H1 (cell line): Measurements from ENCODE around the gene CSF2. TPM values are rescaled to one million over a fixed set of nuclear protein-coding genes. Genes with fewer than 3 reads are reported as not detected.

Experiments
- CTCF ChIA-PET: fragments of 300-600 bp; sonication (Branson Sonifier 250); formaldehyde crosslinking; loops from one replicate; lab custom pipeline; 2021; ENCODE audit not compliant: partially characterized antibody; lab: Charles Lee
- POLR2A ChIA-PET: fragments of 300-600 bp; sonication (Branson Sonifier 250); formaldehyde crosslinking; loops from one replicate; lab custom pipeline; 2021; ENCODE audit warnings: inconsistent platforms; ENCODE audit not compliant: partially characterized antibody; lab: Charles Lee
- DNase-seq, 2 experiments: peaks; one replicate each; pipeline versions ENCODE4 v3.0.0 to v3.0.0-alpha.2; 2010 to 2022; ENCODE audit warnings: low spot score in 2 of 2, low read depth in 1 of 2, mixed read lengths in 1 of 2
- FAIRE-seq: peaks from 2 replicates; lab custom pipeline; 2011; peaks lifted over from hg19 to GRCh38; lab: Jason Lieb, UNC
- H2AFZ ChIP-seq: 2 replicates; pipeline ENCODE4 v1.8.1; 2012; ENCODE audit warnings: low read length, inconsistent platforms
- H2AK5ac ChIP-seq: 2 replicates; pipeline ENCODE4 v1.6.1; 2013; ENCODE audit warnings: low read depth, low read length
- H2BK120ac ChIP-seq: replicated peaks from 2 replicates; pipeline ENCODE3; 2013; ENCODE audit warnings: low read depth, low read length, inconsistent platforms
- H2BK12ac ChIP-seq: 2 replicates; pipeline ENCODE4 v1.6.1; 2013; ENCODE audit warnings: low read depth, low read length
- H2BK15ac ChIP-seq: 2 replicates; pipeline ENCODE4 v1.6.1; 2013; ENCODE audit warnings: low read length
- H2BK20ac ChIP-seq: 2 replicates; pipeline ENCODE4 v1.6.1; 2013; ENCODE audit warnings: low read length
- H2BK5ac ChIP-seq: 2 replicates; pipeline ENCODE4 v1.6.1; 2013; ENCODE audit warnings: low read depth, low read length
- H3K14ac ChIP-seq: 2 replicates; pipeline ENCODE4 v1.6.1; 2013; ENCODE audit warnings: inconsistent platforms; ENCODE audit not compliant: insufficient read length
- H3K18ac ChIP-seq: 2 replicates; pipeline ENCODE4 v1.6.1; 2013; ENCODE audit warnings: low read length; ENCODE audit errors: extremely low read depth
- H3K23ac ChIP-seq: 2 replicates; pipeline ENCODE4 v1.6.1; 2013; ENCODE audit warnings: inconsistent platforms; ENCODE audit not compliant: insufficient read length
- H3K23me2 ChIP-seq: 2 replicates; pipeline ENCODE4 v1.6.1; 2013; ENCODE audit warnings: low read depth, low read length
- H3K27ac ChIP-seq: 2 replicates; pipeline ENCODE4 v1.6.1; 2011; ENCODE audit warnings: low read depth, low read length, inconsistent platforms
- H3K27me3 ChIP-seq, 4 experiments: replicated peaks in 1 of 4; 1 replicate in 1 of 4; 2 replicates in 3 of 4; pipeline versions ENCODE4 v1.6.1 to v1.8.1; 2011 to 2013; ENCODE audit warnings: low read length in 3 of 4, mild to moderate bottlenecking in 3 of 4, inconsistent platforms in 2 of 4, mixed read lengths in 2 of 4, moderate library complexity in 1 of 4; ENCODE audit not compliant: control insufficient read depth in 3 of 4, insufficient read depth in 3 of 4; ENCODE audit errors: extremely low read depth in 1 of 4
- H3K36me3 ChIP-seq, 4 experiments: 2 replicates each; pipeline versions ENCODE4 v1.6.1 to v1.8.1; 2011 to 2013; ENCODE audit warnings: mild to moderate bottlenecking in 4 of 4, low read length in 3 of 4, moderate library complexity in 2 of 4, control low read depth in 1 of 4, inconsistent platforms in 1 of 4; ENCODE audit not compliant: insufficient read depth in 4 of 4, control insufficient read depth in 2 of 4
- H3K4ac ChIP-seq: replicated peaks from 2 replicates; pipeline ENCODE3; 2013; ENCODE audit warnings: low read length, low read depth, mixed read lengths, inconsistent platforms; ENCODE audit not compliant: insufficient read length
- H3K4me1 ChIP-seq, 4 experiments: replicated peaks in 1 of 4; 1 replicate in 1 of 4; 2 replicates in 3 of 4; pipeline versions ENCODE4 v1.6.1 to v1.8.1; 2011 to 2013; ENCODE audit warnings: low read length in 3 of 4, inconsistent platforms in 2 of 4, mixed read lengths in 1 of 4; ENCODE audit not compliant: insufficient read depth in 4 of 4, control insufficient read depth in 3 of 4
- H3K4me2 ChIP-seq, 2 experiments: 2 replicates each; pipeline versions ENCODE4 v1.6.1 to v1.8.1; 2011 to 2013; ENCODE audit warnings: low read depth in 2 of 2, low read length in 2 of 2, control low read depth in 1 of 2, inconsistent platforms in 1 of 2, mild to moderate bottlenecking in 1 of 2; ENCODE audit not compliant: insufficient read depth in 1 of 2
- H3K4me3 ChIP-seq, 4 experiments: fragments of 200-600, 300-600 bp in 1 of 4; sonication (generic), shearing (Covaris generic), sonication (Bioruptor Twin) in 1 of 4; 2 replicates each; pipeline versions ENCODE4 v1.5.1 to v1.8.1; 2011 to 2016; ENCODE audit warnings: low read length in 4 of 4, low read depth in 3 of 4, control low read depth in 2 of 4, inconsistent platforms in 2 of 4, mild to moderate bottlenecking in 2 of 4, mixed read lengths in 1 of 4, moderate library complexity in 1 of 4; ENCODE audit not compliant: insufficient read depth in 2 of 4; ENCODE audit errors: extremely low read depth in 1 of 4
- H3K56ac ChIP-seq: replicated peaks from 2 replicates; pipeline ENCODE3; 2013; ENCODE audit warnings: low read depth, mild to moderate bottlenecking, mixed read lengths, low read length, inconsistent platforms; ENCODE audit not compliant: insufficient read length
- H3K79me1 ChIP-seq: 2 replicates; pipeline ENCODE4 v1.6.1; 2013; ENCODE audit warnings: low read depth, low read length, control low read depth
- H3K79me2 ChIP-seq, 2 experiments: 2 replicates each; pipeline versions ENCODE4 v1.6.1 to v1.8.1; 2012 to 2013; ENCODE audit warnings: low read length in 2 of 2, mild to moderate bottlenecking in 2 of 2, inconsistent platforms in 1 of 2; ENCODE audit not compliant: insufficient read depth in 2 of 2, control insufficient read depth in 1 of 2
- H3K9ac ChIP-seq, 4 experiments: replicated peaks in 1 of 4; 1 replicate in 1 of 4; 2 replicates in 3 of 4; pipeline versions ENCODE4 v1.6.1 to v1.8.1; 2011 to 2013; ENCODE audit warnings: low read depth in 3 of 4, low read length in 3 of 4, control low read depth in 2 of 4, mild to moderate bottlenecking in 2 of 4, moderate library complexity in 2 of 4, inconsistent platforms in 1 of 4; ENCODE audit errors: extremely low read depth in 1 of 4
- H3K9me3 ChIP-seq, 2 experiments: 2 replicates each; pipeline versions ENCODE4 v1.6.1 to v1.8.1; 2012 to 2013; ENCODE audit warnings: mild to moderate bottlenecking in 2 of 2, moderate library complexity in 2 of 2, control low read depth in 1 of 2, inconsistent platforms in 1 of 2, low read depth in 1 of 2, low read length in 1 of 2, mixed read lengths in 1 of 2; ENCODE audit not compliant: insufficient read depth in 2 of 2
- H4K20me1 ChIP-seq, 2 experiments: replicated peaks in 1 of 2; 2 replicates each; pipeline versions ENCODE3 to v1.8.1; 2011 to 2013; ENCODE audit warnings: inconsistent platforms in 2 of 2, low read length in 2 of 2, mild to moderate bottlenecking in 1 of 2; ENCODE audit not compliant: insufficient read depth in 2 of 2, control insufficient read depth in 1 of 2
- H4K5ac ChIP-seq: 2 replicates; pipeline ENCODE4 v1.6.1; 2013; ENCODE audit warnings: low read length, low read depth, mixed read lengths, inconsistent platforms; ENCODE audit not compliant: insufficient read length
- H4K8ac ChIP-seq: 2 replicates; pipeline ENCODE4 v1.8.0; 2013; ENCODE audit warnings: mild to moderate bottlenecking, moderate library complexity, low read length, inconsistent platforms; ENCODE audit not compliant: insufficient read depth; ENCODE audit errors: extremely low read depth
- H4K91ac ChIP-seq: replicated peaks from 2 replicates; pipeline ENCODE3; 2013; ENCODE audit warnings: low read length, mixed read lengths, inconsistent platforms; ENCODE audit not compliant: insufficient read length
- BCL11A ChIP-seq, 2 experiments: IDR thresholded peaks; one replicate each; pipeline ENCODE4 v1.6.1; 2011; ENCODE audit warnings: low read depth in 2 of 2, low read length in 2 of 2, mild to moderate bottlenecking in 2 of 2
- CBX8 ChIP-seq: fragments of 300-800, 300-1000 bp; sonication (generic); IDR thresholded peaks from 2 replicates; pipeline ENCODE4 v1.7.1; 2016; ENCODE audit warnings: low read depth, low read length, borderline replicate concordance
- CEBPB ChIP-seq: IDR thresholded peaks from 2 replicates; pipeline ENCODE4 v1.6.1; 2012; ENCODE audit warnings: low read depth, low read length
- CHD2 ChIP-seq: IDR thresholded peaks from 2 replicates; pipeline ENCODE4 v1.6.1; 2012; ENCODE audit warnings: low read length, improper control_type of control experiment
- CREB1 ChIP-seq: IDR thresholded peaks from 2 replicates; pipeline ENCODE4 v1.6.1; 2012; ENCODE audit warnings: inconsistent platforms
- GABPA ChIP-seq: IDR thresholded peaks from 2 replicates; pipeline ENCODE4 v1.6.1; 2011; ENCODE audit warnings: mild to moderate bottlenecking, low read length, moderate library complexity, borderline replicate concordance; ENCODE audit not compliant: insufficient read depth
- NRF1 ChIP-seq: IDR thresholded peaks from 2 replicates; pipeline ENCODE4 v1.6.1; 2011; ENCODE audit warnings: mild to moderate bottlenecking, low read depth, low read length, improper control_type of control experiment
- PHF8 ChIP-seq: fragments of 200-600 bp; sonication (generic); conservative IDR thresholded peaks from 2 replicates; pipeline ENCODE4 v1.7.1; 2012; ENCODE audit warnings: low read depth, mild to moderate bottlenecking, inconsistent platforms, low read length, moderate library complexity
- POLR2AphosphoS5 ChIP-seq: IDR thresholded peaks from 2 replicates; pipeline ENCODE4 v1.6.1; 2011; ENCODE audit warnings: low read depth, low read length
- RFX5 ChIP-seq: IDR thresholded peaks from 2 replicates; pipeline ENCODE4 v1.6.1; 2011; ENCODE audit warnings: low read depth, low read length, improper control_type of control experiment, borderline replicate concordance
- RXRA ChIP-seq: IDR thresholded peaks from 2 replicates; pipeline ENCODE4 v1.6.1; 2011; ENCODE audit warnings: low read depth, mild to moderate bottlenecking, low read length, moderate library complexity; ENCODE audit not compliant: insufficient read depth
- SIRT6 ChIP-seq: IDR thresholded peaks from one replicate; pipeline ENCODE4 v1.7.1; 2012; ENCODE audit warnings: low read length, inconsistent platforms
- SRF ChIP-seq: IDR thresholded peaks from 2 replicates; pipeline ENCODE4 v1.6.1; 2011; ENCODE audit warnings: mild to moderate bottlenecking, low read depth, low read length, moderate library complexity
- TBP ChIP-seq: IDR thresholded peaks from 2 replicates; pipeline ENCODE4 v1.6.1; 2011; ENCODE audit warnings: low read depth, low read length, improper control_type of control experiment
- TEAD4 ChIP-seq: IDR thresholded peaks from 2 replicates; pipeline ENCODE4 v1.6.1; 2012; ENCODE audit warnings: low read depth, low read length, inconsistent platforms, mixed read lengths
- WGBS, 2 experiments: shearing (Covaris generic) in 1 of 2; methylation state at CpG; one replicate each; pipeline versions ENCODE4 v1.1.6 to v1.1.7; 2013 to 2015; ENCODE audit warnings: low lambda C conversion rate in 2 of 2, mixed read lengths in 2 of 2, inconsistent platforms in 1 of 2, low coverage in 1 of 2, missing lambda C conversion rate in 1 of 2; ENCODE audit not compliant: insufficient replicate concordance in 2 of 2, insufficient coverage in 1 of 2, insufficient read length in 1 of 2; ENCODE audit errors: extremely low coverage in 1 of 2, missing lambda C conversion rate in 1 of 2; 5-methylcytosine and 5-hydroxymethylcytosine counted together
- polyA plus RNA-seq, 7 experiments: library from polyadenylated mRNA; depleted of rRNA in 3 of 7; stranded (reverse) in 5 of 7; unstranded in 2 of 7; fragments of >200 nt in 5 of 7; fragments of 200-250 nt in 2 of 7; gene quantifications; 1 replicate in 5 of 7; 2 replicates in 1 of 7; 4 replicates in 1 of 7; pipeline versions ENCODE4 v1.2.1 to v1.2.3, GENCODE V29; 2011 to 2013; ENCODE audit warnings: missing spikeins in 2 of 7, mixed read lengths in 2 of 7
- total RNA-seq: library from RNA; stranded (reverse); fragmentation: NEBNext Ultra II Directional; extraction: Animal tissue kit (Norgen Biotek cat#: 25700); gene quantifications from 2 replicates; pipeline ENCODE4 v1.2.1, GENCODE V29; 2021

CSF2 gene
- total and polyA plus RNA-seq, 2 of the 8 experiments (the other 6 are each of a cell fraction or from before 2014, with no cell fraction given) = not detected

GRCh38 chr5:132100672-132101261 is 27.2 kb downstream of the CSF2 start:
- Histone ChIP-seq H4K5ac (no peak overlapping the region), H3K9me3 (no peaks in the 10 kb centered on the region), H3K27me3 (no peaks in the 10 kb centered on the region), H3K18ac (no peak overlapping the region), H4K8ac (no peak overlapping the region), H4K20me1 (no peaks in the 10 kb centered on the region), H2AFZ (no peak overlapping the region), H2BK120ac (no peak overlapping the region), H3K27ac (no peak overlapping the region), H2BK15ac (no peak overlapping the region), H2BK12ac (no peak overlapping the region), H3K36me3 (no peaks in the 10 kb centered on the region), H2BK5ac (no peak overlapping the region), H3K4ac (no peak overlapping the region), H2BK20ac (no peak overlapping the region), H3K4me1 (no peaks in the 10 kb centered on the region), H3K79me2 (no peaks in the 10 kb centered on the region), H3K56ac (no peak overlapping the region), H3K4me3 (no peak overlapping the region), H3K14ac (no peak overlapping the region), H3K9ac (no peak overlapping the region), H3K4me2 (no peak overlapping the region), H4K91ac (no peak overlapping the region), H3K23me2 (no peaks in the 10 kb centered on the region), H2AK5ac (no peak overlapping the region), H3K23ac (no peak overlapping the region), H3K79me1 (no peaks in the 10 kb centered on the region)
- DNase-seq (no peak), FAIRE-seq (no peak)
- POLR2A ChIA-PET = no interaction called here
- CTCF ChIA-PET = no interaction called here
- 93% methylated on average over 8 of the region's 8 CpGs; no CpG with 5 or more reads in 1 of the 2 experiments for WGBS, 2 experiments
- TF ChIP-seq BCL11A (IDR thresholded peaks at IDR 0.05; ENCODE audit: low read depth in 2 of 2, low read length in 2 of 2) = no peak
- TF ChIP-seq PHF8 = no peak
- no peak for TF ChIP-seq GABPA
- TF ChIP-seq RFX5 = no peak
- TF ChIP-seq NRF1 = no peak
- TF ChIP-seq TEAD4 = no peak
- TF ChIP-seq CREB1 = no peak
- TF ChIP-seq CBX8 = no peak
- TF ChIP-seq CEBPB = no peak
- no peak for TF ChIP-seq POLR2AphosphoS5
- no peak for TF ChIP-seq SIRT6
- no peak for TF ChIP-seq CHD2
- no peak for TF ChIP-seq RXRA
- TF ChIP-seq TBP = no peak
- no peak for TF ChIP-seq SRF
